Glutamatergic neuron (in vitro differentiated cells): Measurements from ENCODE around the gene NBEAL2. TPM values are rescaled to one million over a fixed set of nuclear protein-coding genes. Genes with fewer than 3 reads are reported as not detected.

ENCODE experiments used
- DNase-seq: peaks from one replicate; pipeline ENCODE4 v3.0.0; 2022
- H3K27ac Mint-ChIP-seq: one replicate; pipeline ENCODE4 v1.8.0; 2020; ENCODE audit warnings: mild to moderate bottlenecking, mixed read lengths, inconsistent platforms; ENCODE audit not compliant: unreplicated experiment
- H3K27me3 Mint-ChIP-seq: one replicate; pipeline ENCODE4 v1.8.0; 2020; ENCODE audit warnings: mild to moderate bottlenecking, moderate library complexity, mixed read lengths, inconsistent platforms; ENCODE audit not compliant: unreplicated experiment
- H3K36me3 Mint-ChIP-seq: one replicate; pipeline ENCODE4 v1.8.0; 2020; ENCODE audit warnings: mild to moderate bottlenecking, mixed read lengths, inconsistent platforms; ENCODE audit not compliant: unreplicated experiment
- H3K4me1 Mint-ChIP-seq: one replicate; pipeline ENCODE4 v1.8.0; 2020; ENCODE audit warnings: mild to moderate bottlenecking, low read depth, mixed read lengths, inconsistent platforms; ENCODE audit not compliant: unreplicated experiment
- H3K4me3 Mint-ChIP-seq: one replicate; pipeline ENCODE4 v1.8.0; 2020; ENCODE audit warnings: mild to moderate bottlenecking, mixed read lengths, inconsistent platforms; ENCODE audit not compliant: unreplicated experiment
- H3K9me3 Mint-ChIP-seq: one replicate; pipeline ENCODE4 v1.8.0; 2020; ENCODE audit warnings: mild to moderate bottlenecking, moderate library complexity, mixed read lengths, inconsistent platforms; ENCODE audit not compliant: unreplicated experiment
- total RNA-seq: library from RNA; stranded (reverse); fragmentation: NEBNext Ultra II Directional; extraction: Animal tissue kit (Norgen Biotek cat#: 25700); gene quantifications from one replicate; pipeline ENCODE4 v1.2.1, GENCODE V29; 2021; ENCODE audit not compliant: unreplicated experiment
- TF ChIP-seq, protein P1 (sequence below): fragments of 200-600 bp; sonication (generic); IDR thresholded peaks from one replicate; pipeline ENCODE4 v1.5.0; 2021; ENCODE audit not compliant: partially characterized antibody, unreplicated experiment

Gene NBEAL2
- total RNA-seq, 1 donor from 2014 or later: 38.0 TPM

DNA sequence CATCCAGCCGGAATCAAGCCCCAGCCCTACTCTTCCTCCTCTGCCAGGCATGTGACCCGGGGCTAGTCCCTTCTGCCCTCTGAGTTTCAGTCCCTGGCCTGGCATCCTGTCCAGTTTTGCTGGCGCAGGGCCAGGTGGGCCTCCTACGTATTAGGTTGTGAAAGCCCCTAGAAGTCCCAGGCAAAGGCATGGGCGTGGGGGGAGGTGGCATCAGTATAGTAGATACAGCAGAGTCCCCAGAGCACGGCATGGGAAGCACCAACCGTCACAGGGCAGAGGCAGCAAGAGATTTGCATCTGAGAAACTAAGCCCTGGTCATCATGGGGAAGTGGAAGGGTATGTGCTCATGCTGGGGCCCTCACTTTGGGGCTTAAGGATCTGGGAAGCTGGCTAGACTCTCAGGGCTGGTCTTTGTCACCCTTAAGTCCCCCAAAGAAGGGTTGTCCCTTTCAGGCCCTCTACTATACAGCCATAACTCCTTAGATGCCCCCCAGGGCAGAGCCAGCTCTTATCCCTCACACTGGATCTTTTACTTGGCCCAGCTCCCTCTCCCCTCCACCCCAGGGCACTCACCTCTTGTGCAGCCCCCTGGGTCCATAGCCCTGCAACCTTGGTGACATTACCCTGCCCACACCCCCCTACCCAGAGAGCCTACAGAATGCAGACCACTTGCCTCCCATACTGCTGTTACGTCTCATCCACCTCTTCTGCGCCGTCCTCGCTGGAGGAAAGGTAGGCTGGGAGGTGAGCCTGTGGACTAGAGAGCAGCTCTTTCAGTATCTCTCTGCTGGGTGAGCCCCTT, 11.3 kb downstream of the NBEAL2 start:
- no peak for DNase-seq
- Mint-ChIP-seq H3K36me3 (no peaks in the 10 kb centered on the region), H3K4me1 (peaks cover 3% of the 10 kb centered on the region), H3K27ac (no peak overlapping the region), H3K4me3 (no peak overlapping the region), H3K9me3 (peaks cover 4% of the 10 kb centered on the region), H3K27me3 (no peaks in the 10 kb centered on the region)
- TF ChIP-seq, protein P1, sequence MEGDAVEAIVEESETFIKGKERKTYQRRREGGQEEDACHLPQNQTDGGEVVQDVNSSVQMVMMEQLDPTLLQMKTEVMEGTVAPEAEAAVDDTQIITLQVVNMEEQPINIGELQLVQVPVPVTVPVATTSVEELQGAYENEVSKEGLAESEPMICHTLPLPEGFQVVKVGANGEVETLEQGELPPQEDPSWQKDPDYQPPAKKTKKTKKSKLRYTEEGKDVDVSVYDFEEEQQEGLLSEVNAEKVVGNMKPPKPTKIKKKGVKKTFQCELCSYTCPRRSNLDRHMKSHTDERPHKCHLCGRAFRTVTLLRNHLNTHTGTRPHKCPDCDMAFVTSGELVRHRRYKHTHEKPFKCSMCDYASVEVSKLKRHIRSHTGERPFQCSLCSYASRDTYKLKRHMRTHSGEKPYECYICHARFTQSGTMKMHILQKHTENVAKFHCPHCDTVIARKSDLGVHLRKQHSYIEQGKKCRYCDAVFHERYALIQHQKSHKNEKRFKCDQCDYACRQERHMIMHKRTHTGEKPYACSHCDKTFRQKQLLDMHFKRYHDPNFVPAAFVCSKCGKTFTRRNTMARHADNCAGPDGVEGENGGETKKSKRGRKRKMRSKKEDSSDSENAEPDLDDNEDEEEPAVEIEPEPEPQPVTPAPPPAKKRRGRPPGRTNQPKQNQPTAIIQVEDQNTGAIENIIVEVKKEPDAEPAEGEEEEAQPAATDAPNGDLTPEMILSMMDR: no peak

DNA sequence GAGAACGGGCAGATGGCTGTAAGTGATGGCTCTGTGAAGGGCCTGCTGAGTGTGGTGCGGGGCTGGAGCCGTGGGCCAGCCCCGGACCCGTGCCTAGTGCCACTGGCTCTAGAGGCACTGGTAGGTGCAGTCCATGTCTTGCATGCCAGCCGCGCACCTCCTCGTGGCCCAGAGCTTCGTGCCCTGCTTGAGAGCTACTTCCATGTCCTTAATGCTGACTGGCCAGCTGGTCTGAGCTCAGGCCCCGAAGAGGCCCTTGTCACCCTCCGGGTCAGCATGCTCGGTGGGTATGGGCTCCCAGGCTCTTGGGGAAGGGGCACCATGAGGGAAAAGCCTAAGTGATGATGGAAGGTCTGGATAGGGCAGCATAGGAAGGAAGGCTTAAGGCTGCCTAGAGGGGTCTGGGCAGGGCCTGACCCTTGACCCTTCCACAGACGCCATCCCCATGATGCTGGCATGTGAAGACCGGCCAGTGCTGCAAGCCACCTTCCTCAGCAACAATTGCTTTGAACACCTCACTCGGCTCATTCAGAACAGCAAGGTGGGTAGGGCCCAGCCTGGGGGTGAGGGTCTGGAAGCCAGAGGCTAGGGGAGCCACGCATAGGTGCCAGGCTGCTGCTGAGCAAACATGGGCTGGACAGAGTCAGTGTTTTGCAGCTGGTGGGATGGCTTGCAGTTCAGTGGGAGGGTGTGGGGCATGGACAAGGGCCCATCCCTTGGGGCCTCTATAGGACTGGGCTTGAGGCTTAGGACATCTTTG, 12.1 kb downstream of the NBEAL2 start:
- Mint-ChIP-seq H3K27ac (no peak overlapping the region), H3K9me3 (peaks cover under 1% of the 10 kb centered on the region), H3K4me1 (peaks cover under 1% of the 10 kb centered on the region), H3K4me3 (no peak overlapping the region), H3K27me3 (no peaks in the 10 kb centered on the region), H3K36me3 (no peaks in the 10 kb centered on the region)
- DNase-seq: no peak
- TF ChIP-seq, protein P1: no peak

DNA sequence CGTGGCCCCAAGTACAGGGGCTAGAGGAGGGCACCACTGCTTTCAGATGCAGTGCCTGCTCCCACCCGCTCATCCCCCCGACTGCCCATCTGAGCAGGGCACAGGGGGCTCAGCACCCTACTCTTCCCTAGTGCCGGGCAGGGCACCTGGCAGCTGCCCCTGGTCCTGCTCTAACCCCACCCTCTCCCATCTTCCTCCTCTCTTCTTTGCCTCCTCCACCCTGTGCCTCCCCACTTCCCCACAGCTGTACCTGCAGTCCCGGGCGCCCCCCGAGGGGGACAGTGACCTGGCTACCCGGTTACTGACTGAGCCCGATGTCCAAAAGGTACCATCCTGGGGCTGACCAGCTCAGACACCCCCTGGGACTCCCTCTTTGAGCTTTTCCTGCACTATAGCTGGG, 12.8 kb downstream of the NBEAL2 start:
- Mint-ChIP-seq H3K4me1 (no peaks in the 10 kb centered on the region), H3K4me3 (no peak overlapping the region), H3K36me3 (no peaks in the 10 kb centered on the region), H3K27ac (no peak overlapping the region), H3K27me3 (peaks cover 2% of the 10 kb centered on the region), H3K9me3 (no peaks in the 10 kb centered on the region)
- DNase-seq: no peak
- TF ChIP-seq, protein P1: no peak

DNA sequence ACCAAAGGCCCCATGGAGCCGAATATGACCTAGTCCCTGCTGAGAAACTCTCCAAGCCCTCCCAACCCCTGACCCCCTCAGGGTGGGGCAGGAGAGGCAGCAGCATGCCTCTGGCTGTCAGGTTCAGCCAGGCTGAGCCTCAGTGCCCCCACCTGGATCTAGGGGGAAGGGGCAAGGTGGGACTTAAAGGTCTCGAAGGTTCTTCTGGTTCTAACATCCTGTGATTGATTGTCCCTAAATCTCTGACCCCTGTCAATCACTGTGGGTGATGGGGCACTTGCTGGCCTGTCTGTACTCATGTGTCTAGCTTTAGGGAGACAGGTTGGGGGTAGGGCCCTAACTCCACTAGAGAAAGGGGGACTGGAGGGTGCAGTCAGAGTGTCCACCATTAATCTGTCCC, 13.8 kb downstream of the NBEAL2 start:
- H3K4me1 Mint-ChIP-seq: peaks cover 2% of the 10 kb centered on the region
- H3K27ac Mint-ChIP-seq: no peak overlapping the region
- TF ChIP-seq, protein P1: no peak
- H3K9me3 Mint-ChIP-seq: no peaks in the 10 kb centered on the region
- peaks cover 2% of the 10 kb centered on the region for H3K27me3 Mint-ChIP-seq
- no peak overlapping the region for H3K4me3 Mint-ChIP-seq
- no peaks in the 10 kb centered on the region for H3K36me3 Mint-ChIP-seq
- DNase-seq: no peak

DNA sequence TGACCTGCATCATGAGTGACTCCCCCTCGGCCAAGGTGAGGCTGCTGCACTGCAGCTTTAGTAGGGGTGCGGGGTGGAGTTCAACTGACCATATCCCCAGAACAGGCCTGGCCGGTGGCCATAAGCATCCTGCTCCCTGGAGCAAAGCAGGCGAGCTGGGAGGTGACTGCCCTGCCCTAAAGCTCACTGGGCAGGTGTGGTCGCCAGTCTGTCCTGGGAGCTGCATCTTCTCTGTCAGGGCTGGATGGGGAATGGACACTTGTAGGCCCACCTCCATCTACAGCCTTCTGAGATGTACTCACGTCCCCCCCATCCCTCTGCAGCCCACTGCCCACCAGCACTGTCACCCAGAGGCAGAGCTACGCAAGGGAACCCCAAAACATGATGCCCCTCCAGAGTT, 14.5 kb downstream of the NBEAL2 start:
- TF ChIP-seq, protein P1: no peak
- no peaks in the 10 kb centered on the region for H3K9me3 Mint-ChIP-seq
- peaks cover 3% of the 10 kb centered on the region for H3K4me1 Mint-ChIP-seq
- no peak overlapping the region for H3K27ac Mint-ChIP-seq
- H3K4me3 Mint-ChIP-seq: no peak overlapping the region
- H3K27me3 Mint-ChIP-seq: peaks cover 2% of the 10 kb centered on the region
- no peaks in the 10 kb centered on the region for H3K36me3 Mint-ChIP-seq
- DNase-seq: no peak
